PC-9 (cell line): ENCODE data around the gene TPD52L1. TPM values are rescaled to one million over a fixed set of nuclear protein-coding genes. Genes with fewer than 3 reads are reported as not detected.

Experiments
- BruUV-seq: library from RNA; stranded (reverse); fragments of 400-500 nt; replicated peaks from 2 replicates; lab custom pipeline; 2021; lab: Mats Ljungman, UMichigan
- CTCF ChIA-PET: fragments of 300-600 bp; sonication (Branson Sonifier 250); formaldehyde crosslinking; loops from one replicate; lab custom pipeline; 2022; ENCODE audit warnings: antibody characterized with exemption; lab: Charles Lee
- POLR2A ChIA-PET: fragments of 300-600 bp; sonication (Branson Sonifier 250); formaldehyde crosslinking; loops from one replicate; lab custom pipeline; 2022; ENCODE audit warnings: antibody characterized with exemption; ENCODE audit not compliant: unreplicated experiment; lab: Charles Lee
- DNase-seq, 2 experiments: peaks; one replicate each; pipeline versions ENCODE4 v3.0.0 to v3.0.0-alpha.2; 2015 to 2022; ENCODE audit warnings: mixed read lengths in 1 of 2
- H2AFZ ChIP-seq: fragments of 200-600 bp; sonication (generic); 2 replicates; pipeline ENCODE4 v1.8.1; 2017; ENCODE audit warnings: antibody characterized with exemption
- H3F3A ChIP-seq: fragments of 200-600 bp; sonication (generic); 2 replicates; pipeline ENCODE4 v1.8.1; 2017; ENCODE audit warnings: antibody characterized with exemption, mild to moderate bottlenecking, low read depth; ENCODE audit not compliant: insufficient read depth
- H3K27ac ChIP-seq: fragments of 200-600 bp; sonication (generic); 2 replicates; pipeline ENCODE4 v1.6.1; 2016; ENCODE audit warnings: mixed run types
- H3K27me3 ChIP-seq: fragments of 200-600 bp; sonication (generic); 2 replicates; pipeline ENCODE4 v1.6.1; 2016; ENCODE audit warnings: low read depth, mixed run types; ENCODE audit not compliant: insufficient read depth
- H3K36me3 ChIP-seq: fragments of 200-600 bp; sonication (generic); 2 replicates; pipeline ENCODE4 v1.6.1; 2016; ENCODE audit warnings: low read depth, mixed run types
- H3K4me1 ChIP-seq: fragments of 200-600 bp; sonication (generic); replicated peaks from 2 replicates; pipeline ENCODE4 v1.6.1; 2016; ENCODE audit warnings: mixed run types; ENCODE audit not compliant: insufficient read depth
- H3K4me2 ChIP-seq: fragments of 200-600 bp; sonication (generic); 2 replicates; pipeline ENCODE4 v1.6.1; 2017; ENCODE audit warnings: mixed run types
- H3K4me3 ChIP-seq: fragments of 200-600 bp; sonication (generic); 2 replicates; pipeline ENCODE4 v1.6.1; 2016; ENCODE audit warnings: mixed run types
- H3K79me2 ChIP-seq: fragments of 200-600 bp; sonication (generic); 2 replicates; pipeline ENCODE4 v1.6.1; 2017; ENCODE audit warnings: low read depth, mixed run types
- H3K9me2 ChIP-seq: fragments of 200-600 bp; sonication (generic); 2 replicates; pipeline ENCODE4 v1.8.1; 2017; ENCODE audit warnings: mild to moderate bottlenecking; ENCODE audit not compliant: insufficient read depth
- H3K9me3 ChIP-seq: fragments of 200-600 bp; sonication (generic); 2 replicates; pipeline ENCODE4 v1.8.1; 2016; ENCODE audit warnings: low read depth; ENCODE audit not compliant: insufficient read depth
- H4K20me1 ChIP-seq: fragments of 200-600 bp; sonication (generic); 2 replicates; pipeline ENCODE4 v1.8.1; 2017; ENCODE audit not compliant: insufficient read depth
- CTCF ChIP-seq: fragments of 200-600 bp; sonication (generic); conservative IDR thresholded peaks from 2 replicates; pipeline ENCODE4 v1.6.1; 2017; ENCODE audit warnings: mixed run types, antibody characterized with exemption, mild to moderate bottlenecking, moderate library complexity
- EZH2 ChIP-seq: fragments of 200-600 bp; sonication (generic); IDR thresholded peaks from 2 replicates; pipeline ENCODE4 v1.8.0; 2017; ENCODE audit warnings: antibody characterized with exemption, low read depth
- intact Hi-C: fragments of 100-400 bp; cut with micrococcal nuclease; formaldehyde crosslinking; loops from one replicate; pipeline ENCODE4 v1.10.0; 2022; ENCODE audit not compliant: unreplicated experiment
- total RNA-seq: library from RNA; stranded (reverse); gene quantifications from 2 replicates; pipeline ENCODE4 v1.2.3, GENCODE V29; 2021

TPD52L1 gene
- total RNA-seq, 1 experiment from 2014 or later = 203 TPM

- H3F3A ChIP-seq = peaks cover 2% of the 10 kb centered on the region; the same call in 1 of the 2 replicates
- no peak for DNase-seq
- TF ChIP-seq EZH2 = no peak
- no peak for TF ChIP-seq CTCF
- no peak overlapping the region for H3K4me2 ChIP-seq
- no peak overlapping the region for H3K27ac ChIP-seq
- peaks cover 10% of the 10 kb centered on the region for H3K4me1 ChIP-seq
- POLR2A ChIA-PET = no interaction called here
- H3K79me2 ChIP-seq = peaks cover 8% of the 10 kb centered on the region; the same call in 1 of the 2 replicates
- H4K20me1 ChIP-seq = no peaks in the 10 kb centered on the region
- no peak overlapping the region for H2AFZ ChIP-seq
- H3K4me3 ChIP-seq = no peak overlapping the region
- H3K27me3 ChIP-seq = no peaks in the 10 kb centered on the region
- CTCF ChIA-PET = no interaction called here
- H3K36me3 ChIP-seq = peaks cover under 1% of the 10 kb centered on the region; the same call in 1 of the 2 replicates
- no peaks in the 10 kb centered on the region for H3K9me3 ChIP-seq
- no TSS peak for BruUV-seq
- H3K9me2 ChIP-seq = no peaks in the 10 kb centered on the region
- intact Hi-C loops = no loop called here
Measured at GRCh38 chr6:125231133-125231532, 77.6 kb downstream of the TPD52L1 start.

GRCh38 chr6:125231574-125232343 is 78.2 kb downstream of the TPD52L1 start:
- POLR2A ChIA-PET = no interaction called here

GRCh38 chr6:125232466-125232865 is 78.9 kb downstream of the TPD52L1 start:
- POLR2A ChIA-PET = no interaction called here
- no TSS peak for BruUV-seq
- H3K9me2 ChIP-seq = no peaks in the 10 kb centered on the region

More at GRCh38 chr6:125231574-125232343, 78.2 kb downstream of the TPD52L1 start:
- Histone ChIP-seq H3K4me2 (no peak overlapping the region), H3K36me3 (peaks cover 7% of the 10 kb centered on the region; the same call in 1 of the 2 replicates), H3K4me3 (no peak overlapping the region), H2AFZ (no peak overlapping the region), H3K27me3 (no peaks in the 10 kb centered on the region), H3K4me1 (peaks cover 16% of the 10 kb centered on the region), H4K20me1 (no peaks in the 10 kb centered on the region), H3K79me2 (peaks cover 4% of the 10 kb centered on the region; the same call in 1 of the 2 replicates), H3K9me3 (no peaks in the 10 kb centered on the region), H3K27ac (no peak overlapping the region), H3K9me2 (no peaks in the 10 kb centered on the region), H3F3A (peaks cover 8% of the 10 kb centered on the region; the same call in 1 of the 2 replicates)
- intact Hi-C loops = no loop called here
- no TSS peak for BruUV-seq
- CTCF ChIA-PET = no interaction called here
- no peak for TF ChIP-seq EZH2
- TF ChIP-seq CTCF = no peak
- no peak for DNase-seq

More at GRCh38 chr6:125232466-125232865, 78.9 kb downstream of the TPD52L1 start:
- intact Hi-C loops = no loop called here
- H3K27me3 ChIP-seq = no peaks in the 10 kb centered on the region
- H3K4me3 ChIP-seq = no peak overlapping the region
- peaks cover 19% of the 10 kb centered on the region for H3K4me1 ChIP-seq
- H3K36me3 ChIP-seq = peaks cover 10% of the 10 kb centered on the region; the same call in 1 of the 2 replicates
- no peaks in the 10 kb centered on the region for H4K20me1 ChIP-seq
- no peak for DNase-seq
- H3K79me2 ChIP-seq = no peaks in the 10 kb centered on the region
- no peak overlapping the region for H3K27ac ChIP-seq
- no peak for TF ChIP-seq EZH2
- peaks cover 14% of the 10 kb centered on the region; the same call in 1 of the 2 replicates for H3F3A ChIP-seq
- no peaks in the 10 kb centered on the region for H3K9me3 ChIP-seq
- CTCF ChIA-PET = no interaction called here
- H2AFZ ChIP-seq = no peak overlapping the region
- no peak overlapping the region for H3K4me2 ChIP-seq
